IMR-90 (cell line): ENCODE data around the gene CDK14. TPM values are rescaled to one million over a fixed set of nuclear protein-coding genes. Genes with fewer than 3 reads are reported as not detected.

Experiments
- ATAC-seq: fragments of 200-7000 bp; cut with Tn5 transposase; 2 replicates; pipeline ENCODE4 v1.9.1; 2020; ENCODE audit warnings: low read depth, mild to moderate bottlenecking, moderate library complexity
- BruUV-seq: library from RNA; stranded (reverse); fragments of 400-500 nt; replicated peaks from 2 replicates; lab custom pipeline; 2021; lab: Mats Ljungman, UMichigan
- CTCF ChIA-PET: fragments of 300-600 bp; formaldehyde crosslinking; extraction: SDS; loops from one replicate; lab custom pipeline; 2021; ENCODE audit warnings: antibody characterized with exemption; lab: Yijun Ruan, JAX
- POLR2A ChIA-PET: fragments of 300-600 bp; sonication (Branson Sonifier 250); formaldehyde crosslinking; loops from one replicate; lab custom pipeline; 2022; ENCODE audit warnings: antibody characterized with exemption; ENCODE audit not compliant: unreplicated experiment; lab: Charles Lee
- DNase-seq: peaks from one replicate; pipeline ENCODE4 v3.0.0; 2013
- H2AFZ ChIP-seq: replicated peaks from 2 replicates; pipeline ENCODE3; 2013; ENCODE audit warnings: low read length, mild to moderate bottlenecking; ENCODE audit not compliant: poor library complexity
- H2AK5ac ChIP-seq: 2 replicates; pipeline ENCODE4 v1.6.1; 2013; ENCODE audit warnings: low read depth, low read length, inconsistent platforms
- H2AK9ac ChIP-seq: replicated peaks from 2 replicates; pipeline ENCODE3; 2013; ENCODE audit warnings: mild to moderate bottlenecking, low read depth, low read length, moderate library complexity; ENCODE audit not compliant: poor library complexity
- H2BK120ac ChIP-seq: 2 replicates; pipeline ENCODE4 v1.6.1; 2013; ENCODE audit warnings: low read depth, low read length, inconsistent platforms
- H2BK15ac ChIP-seq: 3 replicates; pipeline ENCODE4 v1.6.1; 2013; ENCODE audit warnings: low read depth, low read length, inconsistent platforms
- H2BK20ac ChIP-seq: 2 replicates; pipeline ENCODE4 v1.6.1; 2013; ENCODE audit warnings: low read depth, mild to moderate bottlenecking, inconsistent platforms, low read length, moderate library complexity
- H2BK5ac ChIP-seq: 2 replicates; pipeline ENCODE4 v1.6.1; 2013; ENCODE audit warnings: mild to moderate bottlenecking, low read depth, low read length, inconsistent platforms; ENCODE audit not compliant: poor library complexity, severe bottlenecking
- H3K14ac ChIP-seq: replicated peaks from 2 replicates; pipeline ENCODE4 v1.6.1; 2013; ENCODE audit warnings: low read depth, low read length, inconsistent platforms
- H3K18ac ChIP-seq: 2 replicates; pipeline ENCODE4 v1.6.1; 2013; ENCODE audit warnings: low read depth, low read length, control low read depth
- H3K23ac ChIP-seq: 2 replicates; pipeline ENCODE4 v1.6.1; 2013; ENCODE audit warnings: low read depth, low read length, inconsistent platforms
- H3K27ac ChIP-seq: 2 replicates; pipeline ENCODE4 v1.5.1; 2013; ENCODE audit warnings: mild to moderate bottlenecking, control low read depth, low read length; ENCODE audit not compliant: insufficient read depth
- H3K27me3 ChIP-seq: 2 replicates; pipeline ENCODE4 v1.6.1; 2013; ENCODE audit warnings: low read length; ENCODE audit not compliant: control insufficient read depth, insufficient read depth
- H3K36me3 ChIP-seq: 2 replicates; pipeline ENCODE4 v1.6.1; 2013; ENCODE audit warnings: low read length, mixed read lengths; ENCODE audit not compliant: control insufficient read depth, insufficient read depth
- H3K4ac ChIP-seq: 2 replicates; pipeline ENCODE4 v1.6.1; 2013; ENCODE audit warnings: low read depth, low read length, inconsistent platforms
- H3K4me1 ChIP-seq: 2 replicates; pipeline ENCODE4 v1.6.1; 2013; ENCODE audit warnings: low read length, mixed read lengths; ENCODE audit not compliant: control insufficient read depth, insufficient read depth
- H3K4me2 ChIP-seq: 2 replicates; pipeline ENCODE4 v1.6.1; 2013; ENCODE audit warnings: low read depth, mild to moderate bottlenecking, control low read depth, low read length, moderate library complexity
- H3K4me3 ChIP-seq: 2 replicates; pipeline ENCODE4 v1.5.1; 2013; ENCODE audit warnings: low read depth, mild to moderate bottlenecking, control low read depth, low read length, moderate library complexity; ENCODE audit not compliant: insufficient read depth
- H3K56ac ChIP-seq: 2 replicates; pipeline ENCODE4 v1.6.1; 2013; ENCODE audit warnings: low read length, inconsistent platforms; ENCODE audit not compliant: insufficient read depth; ENCODE audit errors: extremely low read depth
- H3K79me1 ChIP-seq, 2 experiments: 2 replicates each; pipeline ENCODE4 v1.6.1; 2013; ENCODE audit warnings: low read length in 2 of 2, inconsistent platforms in 1 of 2, low read depth in 1 of 2
- H3K9ac ChIP-seq: 2 replicates; pipeline ENCODE4 v1.6.1; 2013; ENCODE audit warnings: low read depth, low read length, control low read depth
- H3K9me1 ChIP-seq: 2 replicates; pipeline ENCODE4 v1.6.1; 2013; ENCODE audit warnings: low read length, inconsistent platforms; ENCODE audit not compliant: insufficient read depth
- H3K9me3 ChIP-seq: 2 replicates; pipeline ENCODE4 v1.6.1; 2013; ENCODE audit warnings: low read length; ENCODE audit not compliant: control insufficient read depth, insufficient read depth
- H4K20me1 ChIP-seq: 2 replicates; pipeline ENCODE4 v1.6.1; 2013; ENCODE audit warnings: low read length, inconsistent platforms; ENCODE audit not compliant: insufficient read depth
- H4K5ac ChIP-seq: 2 replicates; pipeline ENCODE4 v1.6.1; 2013; ENCODE audit warnings: mild to moderate bottlenecking, low read depth, low read length, control low read depth
- H4K8ac ChIP-seq, 2 experiments: 2 replicates each; pipeline ENCODE4 v1.6.1; 2013; ENCODE audit warnings: low read depth in 2 of 2, low read length in 2 of 2, control low read depth in 1 of 2, inconsistent platforms in 1 of 2
- H4K91ac ChIP-seq: 2 replicates; pipeline ENCODE4 v1.6.1; 2013; ENCODE audit warnings: low read depth, low read length, inconsistent platforms; ENCODE audit not compliant: insufficient read depth
- BHLHE40 ChIP-seq: fragments of 150-350 bp; IDR thresholded peaks from 2 replicates; pipeline ENCODE4 v1.6.1; 2016; ENCODE audit warnings: mild to moderate bottlenecking, low read depth, low read length
- FOS ChIP-seq: fragments of 150-350 bp; IDR thresholded peaks from 2 replicates; pipeline ENCODE4 v1.6.1; 2016; ENCODE audit warnings: low read depth, low read length
- NFE2L2 ChIP-seq: fragments of 150-350 bp; IDR thresholded peaks from 2 replicates; pipeline ENCODE4 v1.6.1; 2016; ENCODE audit warnings: low read depth, mild to moderate bottlenecking, low read length
- POLR2A ChIP-seq: IDR thresholded peaks from 2 replicates; pipeline ENCODE4 v1.6.1; 2012; ENCODE audit warnings: mild to moderate bottlenecking, low read depth, low read length
- WGBS, 2 experiments: methylation state at CpG; one replicate each; pipeline versions ENCODE4 v1.1.5 to v1.1.7; 2013; ENCODE audit warnings: missing lambda C conversion rate in 2 of 2; ENCODE audit not compliant: insufficient read length in 1 of 2; ENCODE audit errors: extremely low coverage in 2 of 2; 5-methylcytosine and 5-hydroxymethylcytosine counted together
- dilution Hi-C: fragments of 300-500 bp; cut with HindIII; formaldehyde crosslinking; loops from one replicate; pipeline ENCODE4 v1.14.3; 2018; ENCODE audit warnings: low sequenced_read_pairs; ENCODE audit not compliant: unreplicated experiment
- in situ Hi-C: fragments of 300-500 bp; cut with MboI; formaldehyde crosslinking; loops from 3 replicates; pipeline ENCODE4 v1.14.3; 2019; ENCODE audit warnings: low sequenced_read_pairs, inconsistent platforms, mixed read lengths
- intact Hi-C: fragments of 100-400 bp; cut with micrococcal nuclease; formaldehyde crosslinking; loops from 2 replicates; pipeline ENCODE4 v1.10.0; 2022
- polyA plus RNA-seq, 3 experiments: library from polyadenylated mRNA; depleted of rRNA; stranded (reverse); fragments of >200 nt; gene quantifications; 2 replicates each; pipeline ENCODE4 v1.2.3, GENCODE V29; 2012; ENCODE audit warnings: low replicate concordance in 1 of 3
- total RNA-seq: library from RNA; depleted of rRNA; stranded (reverse); fragments of >200 nt; gene quantifications from 2 replicates; pipeline ENCODE4 v1.2.3, GENCODE V29; 2012

Gene CDK14
- total and polyA plus RNA-seq, 2 of the 4 experiments (the other 2 are of a cell fraction), result 10.1 to 29.6 TPM

- CTCF ChIA-PET, result no interaction called here
- no peak for DNase-seq
- in situ Hi-C loops, result no loop called here
These were observed 595.6 kb downstream of the CDK14 start for GRCh38 chr7:91191771-91192170.

More at GRCh38 chr7:91191771-91192170, 595.6 kb downstream of the CDK14 start:
- H2AFZ ChIP-seq, result no peak overlapping the region
- no peak overlapping the region for H2BK120ac ChIP-seq
- H3K4me2 ChIP-seq, result no peak overlapping the region
- no peak overlapping the region for H3K56ac ChIP-seq
- no CpG with 5 or more reads among the region's 3 CpGs for WGBS, 2 experiments
- H3K9me1 ChIP-seq, result peaks cover 2% of the 10 kb centered on the region; the same call in 1 of the 2 replicates
- H4K20me1 ChIP-seq, result no peaks in the 10 kb centered on the region
- POLR2A ChIA-PET, result no interaction called here
- peak overlapping the region; percentile 35; the same call in 1 of the 2 replicates for H4K5ac ChIP-seq
- H3K79me1 ChIP-seq, result peaks cover 0 to 4% of the 10 kb centered on the region in 2 experiments; a peak in 1 of 4 replicates
- no peaks in the 10 kb centered on the region for H3K27me3 ChIP-seq
- no peak overlapping the region for H3K4me3 ChIP-seq
- H4K91ac ChIP-seq, result no peak overlapping the region
- peak overlapping the region; percentile 63; the same call in 1 of the 2 replicates for H3K4ac ChIP-seq
- no peak overlapping the region for H2BK5ac ChIP-seq
- peak overlapping the region; percentile 81 for H3K14ac ChIP-seq
- H2AK5ac ChIP-seq, result peak overlapping the region; percentile 27
- no peak for ATAC-seq
- peak overlapping the region; percentile 9; the same call in 1 of the 3 replicates for H2BK15ac ChIP-seq
- peaks cover 4% of the 10 kb centered on the region; the same call in 1 of the 2 replicates for H3K4me1 ChIP-seq
- dilution Hi-C loops, result no loop called here
- no peak overlapping the region for H3K23ac ChIP-seq
- intact Hi-C loops, result no loop called here
- H3K27ac ChIP-seq, result no peak overlapping the region
- H2BK20ac ChIP-seq, result 0 out of 2 replicates have a peak overlapping the region, but pooled peaks have one; percentile 8
- H3K9ac ChIP-seq, result no peak overlapping the region
- TF ChIP-seq BHLHE40, result no peak
- no peak for TF ChIP-seq FOS
- TF ChIP-seq NFE2L2, result no peak
- TF ChIP-seq POLR2A, result no peak
- H4K8ac ChIP-seq, result no peak overlapping the region; a peak in 1 of 4 replicates
- no peaks in the 10 kb centered on the region for H3K36me3 ChIP-seq
- no peaks in the 10 kb centered on the region for H3K9me3 ChIP-seq
- H2AK9ac ChIP-seq, result peak overlapping the region; percentile 3
- H3K18ac ChIP-seq, result peak overlapping the region; percentile 13; the same call in 1 of the 2 replicates
- no TSS peak for BruUV-seq
